Left colon (tissue), 2 donors: Measurements from ENCODE around the gene NFILZ. TPM values are rescaled to one million over a fixed set of nuclear protein-coding genes. Genes with fewer than 3 reads are reported as not detected.
A peak's percentile ranks its signal among the peaks of the same experiment; 100 is the strongest.

Experiments
- ATAC-seq: fragments of 200-7000 bp; cut with Tn5 transposase; one replicate; pipeline ENCODE4 v1.9.1; 2020; ENCODE audit warnings: mild to moderate bottlenecking, moderate library complexity
- DNase-seq, 2 donors: peaks; one replicate each; pipeline ENCODE4 v3.0.0-alpha.2; 2020
- intact Hi-C, 2 donors: fragments of 100-400 bp; cut with DNase I in 1 of 2; cut with micrococcal nuclease in 1 of 2; formaldehyde crosslinking; loops; one replicate each; pipeline versions ENCODE4 v1.11.2 to v1.14.0; 2022; cut with DNase I, micrococcal nuclease
- long read RNA-seq: library from polyadenylated mRNA; unstranded; transcript quantifications from one replicate; pipeline ENCODE4 v2.0.0, GENCODE V29; 2021
- total RNA-seq, 2 donors: library from RNA; stranded (reverse); fragmentation: NEBNext Ultra II Directional; extraction: Animal tissue kit (Norgen Biotek cat#: 25700); gene quantifications; one replicate each; pipeline ENCODE4 v1.2.1, GENCODE V29; 2021
- donor health status: DM: no; HTN: no; CAD: no.
- donor health status: DM: yes; HTN: yes; CAD: no.

Gene NFILZ, protein sequence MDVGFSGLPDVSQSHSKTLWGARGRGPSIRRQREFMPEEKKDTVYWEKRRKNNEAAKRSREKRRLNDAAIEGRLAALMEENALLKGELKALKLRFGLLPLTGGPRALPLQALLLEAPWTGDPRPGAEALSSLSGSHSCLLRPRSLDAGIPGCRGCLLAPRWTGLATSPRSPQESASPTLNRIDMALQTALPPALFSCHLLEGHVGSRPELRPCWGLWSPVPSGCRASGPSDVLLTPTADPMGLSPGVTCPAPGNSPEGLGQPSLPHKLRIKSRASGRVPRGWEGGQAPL
- not detected for total RNA-seq
- long read RNA-seq, result 0 reads

DNA sequence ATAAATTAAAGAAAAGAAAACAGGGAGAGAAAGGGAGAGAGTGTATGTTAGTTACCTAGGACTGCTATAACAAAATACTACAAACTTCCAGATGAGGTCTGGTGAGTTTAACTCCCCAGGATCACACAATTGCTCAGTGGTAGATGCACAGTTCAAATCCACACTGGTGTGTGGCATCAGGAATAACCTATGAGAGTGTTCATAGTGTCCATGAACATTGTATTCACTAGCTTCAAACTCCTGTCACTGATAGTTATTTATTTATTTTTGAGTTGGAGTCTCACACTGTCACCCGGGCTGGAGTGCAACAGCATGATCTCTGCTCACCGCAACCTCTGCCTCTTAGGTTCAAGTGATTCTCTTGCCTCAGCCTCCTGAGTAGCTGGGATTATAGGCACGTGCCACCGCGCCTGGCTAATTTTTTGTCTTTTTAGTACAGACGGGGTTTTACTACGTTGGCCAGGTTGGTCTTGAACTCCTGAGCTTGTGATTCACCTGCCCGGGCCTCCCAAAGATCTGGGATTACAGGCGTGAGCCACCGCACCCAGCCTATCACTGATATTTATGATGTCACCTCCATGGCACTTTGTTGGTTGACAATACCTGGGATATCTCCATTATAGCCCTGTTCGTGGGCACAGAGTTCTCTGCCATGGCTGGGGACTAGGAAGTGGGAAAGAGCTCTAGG is at the start of gene NFILZ:
TSS of gene NFILZ (plus strand) at position 638 of the 688 bp plus-strand sequence. CDS start 46,133 bp downstream, outside the sequence.
- DNase-seq (no peak), ATAC-seq (no peak)
- intact Hi-C loops, result no loop called here

DNA sequence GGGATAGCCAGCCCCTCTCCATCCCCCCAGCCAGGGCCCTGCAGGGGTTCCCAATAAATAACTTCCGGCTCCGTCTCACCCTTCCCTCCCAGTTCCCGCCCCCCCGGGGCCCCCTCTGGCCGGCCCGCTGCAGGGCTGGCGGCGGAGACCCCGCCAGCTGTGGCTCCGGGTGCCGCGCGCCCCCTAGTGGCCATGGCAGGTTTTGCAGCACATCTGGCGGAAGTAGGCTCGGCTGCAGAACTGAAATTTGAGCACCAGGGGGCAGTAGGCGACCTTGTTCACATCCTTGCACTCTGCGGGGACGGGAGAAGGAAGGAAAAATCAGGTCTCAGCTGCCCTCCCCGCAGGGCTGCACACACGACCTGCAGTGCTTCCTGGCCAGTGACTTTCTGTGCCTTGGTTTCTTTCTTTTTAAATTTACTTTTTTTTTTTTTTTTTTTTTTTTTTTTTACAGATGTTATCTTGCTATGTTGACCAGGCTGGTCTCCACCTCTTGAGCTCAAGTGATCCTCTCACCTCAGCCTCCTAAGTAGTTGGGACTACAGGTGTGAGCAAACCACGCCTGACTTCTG is 49.6 kb upstream of the NFILZ start:
- DNase-seq (peak; percentile 77 to 87), ATAC-seq (peak; percentile 66)
- intact Hi-C loops, result loop anchor here in 1 of 2 donors (10.0 kb wide), 1 partner anchor 64 kb away; no protein-coding TSS in a partner anchor

DNA sequence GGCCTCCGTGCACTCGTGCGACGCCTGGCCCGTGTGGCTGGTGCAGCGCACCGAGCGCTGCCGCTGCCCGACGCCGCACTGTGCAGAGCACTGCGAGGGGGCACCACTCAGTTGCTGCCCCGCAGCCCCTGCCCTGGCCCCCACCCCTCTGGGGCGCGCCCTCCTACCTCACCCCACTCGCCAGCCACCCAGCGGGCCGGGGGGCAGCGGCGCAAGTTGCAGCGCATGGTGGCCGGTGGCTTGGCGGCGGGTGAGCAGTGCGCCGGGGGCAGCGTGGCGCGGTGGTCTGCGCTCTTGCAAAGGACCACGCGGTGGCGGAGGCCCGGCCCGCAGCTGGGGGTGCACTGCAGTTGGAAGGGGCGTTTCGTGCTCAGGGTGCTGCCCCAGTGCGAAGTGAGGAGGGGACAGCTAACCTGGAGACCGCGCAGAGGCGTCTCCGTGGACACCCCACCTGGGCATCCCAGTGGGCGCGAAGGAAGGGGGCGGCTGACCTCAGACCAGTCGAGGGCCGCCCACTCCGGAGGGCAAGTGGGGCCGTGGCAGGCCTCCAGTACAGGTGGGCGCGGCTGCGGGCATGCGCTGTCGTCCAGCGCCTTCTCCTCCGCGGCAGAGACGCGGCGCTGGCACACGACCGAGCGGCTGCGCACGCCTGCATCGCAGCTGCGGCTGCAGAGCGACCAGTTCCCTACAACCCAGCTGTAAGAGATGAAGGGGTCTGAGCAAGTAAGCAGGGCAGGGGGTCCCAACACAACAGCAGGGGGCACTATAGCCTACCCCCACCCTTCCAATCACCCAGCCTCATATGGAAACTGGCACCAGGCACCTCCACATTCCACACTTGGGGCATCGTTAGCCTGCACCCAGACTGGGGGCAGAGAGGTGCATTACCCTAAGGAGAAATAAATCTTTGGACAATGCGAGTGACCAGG is 45.2 kb upstream of the NFILZ start:
- intact Hi-C loops, result loop anchor here in 1 of 2 donors (10.0 kb wide), 1 partner anchor 60 kb away; no protein-coding TSS in a partner anchor
- no peak for ATAC-seq
- no peak for DNase-seq

DNA sequence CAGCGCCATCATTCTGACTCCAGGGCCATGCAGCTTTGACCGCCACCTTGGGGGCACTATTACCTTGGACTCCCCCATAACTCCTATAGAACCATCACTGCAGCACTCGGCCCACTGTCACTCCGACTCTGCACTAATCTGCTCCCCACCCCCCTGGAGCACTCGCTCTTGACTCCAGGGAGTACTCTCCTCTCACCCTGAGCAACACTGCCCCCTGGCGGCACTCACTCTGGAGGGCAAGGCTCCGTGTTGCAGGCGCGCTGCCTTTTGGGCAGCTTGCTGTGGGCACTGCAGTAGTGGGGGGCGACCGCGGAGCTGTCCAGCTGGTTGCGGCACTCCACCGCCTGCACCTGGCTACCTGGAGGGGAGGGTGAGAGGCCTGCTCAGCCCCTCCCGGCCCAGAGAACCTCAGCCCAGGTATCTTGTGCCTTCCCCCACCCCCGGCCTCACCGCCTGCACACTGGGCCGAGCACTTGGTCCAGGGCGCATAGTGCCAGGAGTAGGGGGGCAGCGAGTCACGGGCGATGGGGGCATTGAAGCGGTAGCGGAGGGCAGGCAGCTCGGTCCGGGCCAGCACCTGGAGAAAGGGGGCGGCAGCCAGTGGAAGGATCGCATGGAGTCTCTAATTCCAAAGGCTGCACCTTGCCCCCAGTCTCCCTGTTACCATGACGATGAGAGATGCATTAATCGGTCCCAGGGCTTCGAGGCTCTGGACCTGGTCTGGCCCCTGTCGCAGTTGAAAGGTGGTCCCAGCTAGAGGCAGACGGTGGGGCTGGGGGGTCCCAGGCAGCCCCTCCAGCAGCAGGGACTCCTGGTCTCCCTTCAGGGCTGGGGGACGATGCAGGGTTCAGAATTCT is 44.3 kb upstream of the NFILZ start:
- intact Hi-C loops, result loop anchor here in 1 of 2 donors (10.0 kb wide), 1 partner anchor 59 kb away; no protein-coding TSS in a partner anchor
- peak; percentile 74 for ATAC-seq
- peak in 1 of 2 donors; percentile 75 for DNase-seq

DNA sequence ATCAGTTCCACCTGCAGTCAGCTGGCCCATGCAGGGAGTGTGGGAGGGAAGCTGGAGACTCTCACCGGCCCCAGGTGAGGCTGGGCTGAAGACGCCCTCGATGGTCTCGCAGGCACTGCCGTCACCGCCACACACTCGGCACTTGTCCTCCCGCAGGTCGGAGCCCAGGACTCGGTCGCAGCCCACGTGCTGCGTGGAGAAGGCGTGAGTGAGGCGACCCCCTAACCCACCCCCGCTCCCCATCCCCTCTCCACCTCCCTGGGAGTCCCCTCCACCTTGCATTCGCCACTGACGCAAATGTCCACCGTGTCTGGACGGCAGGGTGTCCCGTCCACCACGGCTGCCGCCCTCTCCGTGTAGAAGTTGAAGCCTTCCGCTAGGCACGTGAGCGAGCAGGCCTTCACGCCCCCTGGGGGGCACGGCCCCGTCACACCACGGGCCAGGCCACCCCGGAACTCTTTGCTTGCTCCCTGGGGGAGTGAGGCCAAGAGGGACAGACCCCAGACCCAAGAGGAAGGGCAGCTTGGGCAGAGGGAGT is 41.2 kb upstream of the NFILZ start:
- intact Hi-C loops, result loop anchor here in 1 of 2 donors (10.0 kb wide), 1 partner anchor 56 kb away; no protein-coding TSS in a partner anchor
- ATAC-seq (no peak), DNase-seq (no peak)

DNA sequence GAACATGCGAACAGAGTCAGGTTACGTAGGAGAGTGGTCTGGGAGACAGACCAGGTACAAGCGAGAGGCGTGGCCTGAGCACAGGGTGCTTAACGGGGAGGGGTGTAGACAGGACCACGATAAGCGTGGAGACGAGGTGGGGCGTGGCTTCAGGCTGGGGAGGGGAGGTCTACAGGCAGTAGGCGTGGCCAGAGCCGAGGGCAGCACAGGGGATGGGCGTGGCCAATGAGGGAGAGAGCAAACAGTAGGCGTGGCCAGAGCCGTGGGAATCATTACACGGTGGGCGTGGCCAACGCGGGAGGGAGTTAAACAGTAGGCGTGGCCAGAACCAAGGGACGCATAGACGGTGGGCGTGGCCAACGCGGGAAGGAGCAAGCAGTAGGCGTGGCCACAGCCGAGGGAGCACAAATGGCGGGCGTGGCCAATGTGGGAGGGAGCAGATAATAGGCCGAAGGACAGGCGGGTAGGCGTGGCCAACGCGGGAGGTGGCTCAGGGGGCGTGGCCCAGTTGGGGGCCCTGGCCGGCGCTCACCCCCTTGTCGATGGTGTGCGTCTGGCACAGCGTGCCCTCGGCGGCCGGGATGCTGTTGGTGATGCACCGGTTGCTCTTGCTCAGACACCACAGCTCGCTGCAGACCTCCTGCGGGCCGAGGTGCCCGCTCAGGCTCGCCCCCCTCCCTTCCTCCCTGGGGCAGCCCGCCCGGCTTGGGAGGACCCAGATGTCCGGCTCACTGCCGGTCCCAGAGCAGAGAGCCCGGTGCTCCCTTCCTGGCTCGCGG is 38.0 kb upstream of the NFILZ start:
- intact Hi-C loops, result no loop called here
- peak; percentile 86 to 87 for DNase-seq
- peak; percentile 64 for ATAC-seq

DNA sequence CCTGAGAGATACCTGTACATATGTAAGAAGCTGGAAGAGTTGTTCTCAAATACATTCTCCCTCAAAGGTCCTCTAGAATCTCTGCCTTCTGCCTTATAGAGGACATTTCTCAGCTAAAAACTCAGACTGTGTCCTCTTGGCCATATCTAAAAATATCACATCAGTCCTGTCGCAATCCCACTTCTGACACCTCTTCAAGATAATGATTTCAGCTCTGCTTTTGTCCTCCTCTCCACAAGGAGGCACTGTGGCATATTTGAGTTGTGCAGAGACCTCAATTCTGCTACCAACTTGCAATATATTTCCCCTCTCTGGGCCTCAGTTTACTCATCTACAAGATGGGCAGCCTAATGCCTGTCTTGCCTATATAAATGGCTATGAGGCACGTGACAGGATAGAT is 36.5 kb upstream of the NFILZ start:
- no peak for ATAC-seq
- intact Hi-C loops, result no loop called here
- DNase-seq, result no peak

DNA sequence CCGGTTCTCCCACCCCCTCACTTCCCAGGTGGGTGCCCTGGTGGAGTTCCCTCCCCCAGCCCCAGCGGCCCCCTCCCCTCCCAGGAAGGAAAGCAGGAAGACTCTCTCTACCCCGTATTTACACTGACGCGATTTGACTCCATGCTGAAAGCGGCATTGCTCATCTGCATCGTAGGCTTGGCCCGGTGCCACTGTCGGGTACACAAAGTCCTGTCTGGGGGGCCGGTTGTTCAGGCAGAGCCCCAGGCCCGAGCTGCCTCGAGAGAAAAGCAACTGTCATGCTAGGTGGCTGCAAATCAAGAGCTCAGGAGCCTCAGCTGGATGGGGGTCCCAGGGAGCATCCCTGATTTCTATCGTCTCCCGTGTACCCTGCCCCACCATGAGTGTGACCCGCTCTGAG is 34.8 kb upstream of the NFILZ start:
- DNase-seq (no peak), ATAC-seq (no peak)
- intact Hi-C loops, result no loop called here

DNA sequence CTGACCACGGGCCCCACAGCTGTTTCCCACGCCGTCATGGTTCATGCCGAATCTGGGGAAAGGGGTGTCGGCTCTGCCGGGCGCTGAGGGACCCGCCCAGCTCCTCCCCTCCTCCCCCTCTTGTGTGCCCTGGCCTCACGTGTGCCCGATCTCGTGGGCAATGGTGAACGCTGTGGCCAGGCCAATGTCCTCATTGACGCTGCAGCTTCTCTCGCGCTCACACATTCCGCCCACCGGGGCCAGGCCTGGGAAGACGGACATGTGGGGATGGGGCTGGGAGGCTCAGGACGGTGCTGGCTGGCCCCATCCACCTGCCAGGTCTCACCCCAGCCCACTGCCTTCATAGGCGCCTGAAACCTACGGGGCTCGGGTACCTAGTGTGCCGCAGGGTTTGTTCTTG is 34.3 kb upstream of the NFILZ start:
- intact Hi-C loops, result no loop called here
- DNase-seq (no peak), ATAC-seq (no peak)

DNA sequence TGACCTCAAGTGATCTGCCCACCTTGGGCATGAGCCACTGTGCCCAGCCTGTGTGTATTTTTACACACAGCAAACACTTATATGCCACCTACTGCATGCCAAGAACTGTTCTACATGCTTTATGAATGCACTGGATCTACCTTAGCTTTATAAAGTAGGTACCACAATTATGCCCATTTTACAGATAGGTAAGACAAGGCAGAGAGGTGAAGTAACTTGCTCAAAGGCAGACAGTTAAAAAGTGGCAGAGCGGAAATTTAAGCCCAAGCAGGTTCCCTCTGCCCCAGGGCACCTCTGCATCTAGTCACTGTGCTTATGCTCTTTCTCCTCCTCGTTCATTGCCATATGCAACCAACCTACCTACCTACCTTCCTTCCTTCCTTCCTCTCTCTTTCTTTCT is 30.4 kb upstream of the NFILZ start:
- ATAC-seq (no peak), DNase-seq (no peak)
- intact Hi-C loops, result no loop called here

DNA sequence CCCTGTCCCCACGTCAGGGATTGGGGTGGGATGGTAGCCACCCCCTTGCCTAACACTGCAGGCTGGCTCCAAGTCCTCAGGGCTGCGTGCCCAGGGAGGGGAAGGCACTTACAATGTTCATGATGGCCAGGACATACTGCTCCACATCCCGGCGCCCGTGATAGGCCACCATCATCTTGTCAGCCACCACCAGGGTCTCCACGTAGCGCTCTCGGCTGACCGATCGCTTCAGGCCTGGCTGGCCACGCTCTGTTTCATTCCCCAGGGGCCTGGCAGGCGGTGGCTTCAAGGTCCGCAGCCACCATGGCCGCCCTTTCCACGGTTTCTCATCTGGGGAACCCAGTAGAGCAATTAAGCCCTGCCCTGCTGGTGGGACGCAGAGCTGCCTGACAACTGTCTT is 29.6 kb upstream of the NFILZ start:
- ATAC-seq (no peak), DNase-seq (no peak)
- intact Hi-C loops, result no loop called here

DNA sequence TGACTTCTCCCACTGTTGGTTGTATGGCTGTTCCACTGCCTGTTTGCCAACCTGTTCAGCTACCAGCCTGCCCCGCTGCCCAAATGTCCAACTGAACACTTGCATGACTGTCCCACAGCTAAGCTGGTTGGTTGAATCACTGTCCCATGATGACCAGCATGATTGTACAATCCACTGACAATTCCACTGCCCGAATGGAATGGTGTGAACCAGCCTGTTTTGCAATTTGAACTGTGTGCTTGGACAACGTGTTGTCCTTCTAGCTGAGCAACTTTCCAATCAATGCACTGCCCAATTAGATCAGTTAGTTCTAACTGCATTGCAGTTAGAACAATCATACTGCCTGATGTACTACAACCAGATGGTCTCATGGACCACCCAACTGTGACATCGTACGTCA is 28.6 kb upstream of the NFILZ start:
- no peak for ATAC-seq
- intact Hi-C loops, result no loop called here
- no peak for DNase-seq

DNA sequence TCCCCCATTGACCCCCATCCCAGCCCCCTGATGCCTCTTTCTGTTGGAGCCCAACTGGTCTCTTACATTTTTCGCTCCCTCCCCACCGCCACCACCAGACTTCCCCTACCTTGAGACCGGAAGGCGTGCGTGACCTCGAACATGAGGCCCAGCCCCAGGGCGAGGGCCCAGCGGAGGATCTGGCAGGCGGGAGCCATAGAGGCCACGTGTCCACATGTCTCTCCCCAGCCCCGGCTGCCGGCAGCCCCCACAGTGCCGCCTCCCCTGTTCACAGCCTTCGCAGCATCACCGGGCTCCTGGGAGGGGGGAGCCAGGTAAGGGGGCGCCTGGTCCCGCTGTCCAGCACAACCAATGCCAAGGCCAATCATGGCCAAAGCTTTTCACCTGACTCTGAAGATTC is 24.9 kb upstream of the NFILZ start:
- intact Hi-C loops, result no loop called here
- no peak for ATAC-seq
- DNase-seq, result no peak

DNA sequence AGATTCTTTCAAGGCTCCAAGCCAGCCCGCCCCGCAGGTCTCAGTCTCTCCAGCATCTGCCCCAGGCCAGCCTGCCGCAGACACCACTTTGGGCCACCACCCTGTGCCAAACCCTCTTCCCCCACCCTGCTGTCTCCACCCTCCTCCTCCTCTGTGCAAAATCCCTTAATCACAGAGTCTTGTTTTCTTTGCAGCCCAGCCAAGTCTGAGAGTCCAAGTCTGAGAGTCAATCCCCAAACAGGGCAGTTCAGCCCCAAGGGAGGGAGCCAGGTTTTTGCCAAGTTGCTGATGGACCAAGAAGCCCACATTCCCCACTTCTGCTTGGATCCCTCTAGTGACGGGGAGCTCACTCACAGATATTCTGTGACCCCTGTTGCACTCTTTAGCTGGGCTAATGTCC is 23.0 kb upstream of the NFILZ start:
- intact Hi-C loops, result no loop called here
- no peak for ATAC-seq
- DNase-seq, result no peak

DNA sequence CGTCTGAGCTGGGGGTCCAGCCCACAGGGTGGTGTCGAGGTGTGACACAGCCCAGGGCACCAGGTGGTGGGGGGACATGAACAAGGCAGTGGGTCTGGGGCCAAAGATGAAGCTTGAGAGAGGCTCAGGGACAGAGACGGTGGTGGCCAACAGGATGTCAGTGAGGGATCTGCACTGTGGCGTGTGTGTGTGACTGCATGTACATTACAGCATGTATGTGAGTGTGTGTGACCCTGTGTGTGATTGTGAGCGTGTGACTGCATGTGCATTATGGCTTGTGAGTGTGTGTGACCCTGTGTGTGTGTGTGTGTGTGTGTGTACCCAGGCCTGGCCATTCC is 21.5 kb upstream of the NFILZ start:
- intact Hi-C loops, result no loop called here
- DNase-seq, result no peak
- ATAC-seq, result no peak

DNA sequence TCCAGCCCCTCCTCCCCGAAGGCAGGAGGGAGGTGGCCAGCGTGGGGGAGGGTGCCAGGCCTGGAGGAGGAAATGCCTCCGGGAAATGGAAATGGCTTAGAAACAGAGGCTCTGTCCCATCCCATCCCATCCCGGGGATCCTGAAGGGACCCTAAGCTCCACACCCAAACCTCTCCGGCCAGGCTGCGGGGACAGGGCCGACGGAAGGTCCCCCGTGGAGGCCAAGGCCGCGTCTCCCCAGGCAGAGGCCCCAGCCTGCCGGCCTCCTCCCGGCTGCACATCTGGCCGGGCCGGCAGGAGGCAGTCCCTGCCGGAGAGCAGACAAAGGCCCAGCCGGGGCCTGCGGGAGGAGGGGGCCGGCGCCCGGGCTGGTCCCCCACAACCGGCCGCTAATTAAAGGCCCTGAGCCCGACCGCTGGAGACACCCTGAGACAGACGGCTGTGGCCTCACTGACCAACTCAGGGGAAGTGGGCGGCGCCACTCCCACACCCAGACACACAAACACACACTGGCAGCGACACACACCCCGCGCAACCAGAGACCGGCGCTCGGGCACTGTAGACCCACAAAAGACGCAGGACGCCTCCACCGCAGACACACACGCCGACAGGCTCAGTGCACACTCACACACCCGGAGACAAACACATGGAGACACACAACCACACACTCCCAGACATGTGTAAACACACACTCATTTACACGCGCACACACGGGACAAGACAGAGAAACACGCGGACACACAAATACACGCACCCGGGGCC is 21.0 kb upstream of the NFILZ start:
- intact Hi-C loops, result no loop called here
- ATAC-seq (peak; percentile 77), DNase-seq (peak; percentile 43 to 62)
